Gastroesophageal sphincter (tissue), 4 donors: ENCODE results near the gene FRRS1. TPM values are rescaled to one million over a fixed set of nuclear protein-coding genes. Genes with fewer than 3 reads are reported as not detected.

Source experiments
- ATAC-seq: fragments of 150-250 bp; one replicate; pipeline ENCODE4 v1.9.1; 2016; ENCODE audit warnings: mild to moderate bottlenecking, moderate library complexity
- H3K27ac ChIP-seq, 4 donors: fragments of 200-600 bp; sonication (generic) in 3 of 4; 1 replicate in 3 of 4; 2 replicates in 1 of 4; pipeline ENCODE4 v1.5.1; 2016 to 2019
- H3K27me3 ChIP-seq: fragments of 200-600 bp; sonication (generic); one replicate; pipeline ENCODE4 v1.5.1; 2019
- H3K36me3 ChIP-seq, 2 donors: fragments of 200-600 bp; sonication (generic); one replicate each; pipeline ENCODE4 v1.5.1; 2019; ENCODE audit warnings: control low read depth in 1 of 2
- H3K4me1 ChIP-seq, 3 donors: fragments of 200-600 bp; sonication (generic); 1 replicate in 2 of 3; 2 replicates in 1 of 3; pipeline ENCODE4 v1.5.1; 2016 to 2019; ENCODE audit warnings: control low read depth in 2 of 3
- H3K4me3 ChIP-seq, 2 donors: fragments of 200-600 bp; sonication (generic); one replicate each; pipeline ENCODE4 v1.5.1; 2019; ENCODE audit warnings: mild to moderate bottlenecking in 1 of 2, moderate library complexity in 1 of 2
- H3K9me3 ChIP-seq, 3 donors: fragments of 200-600 bp; sonication (generic); one replicate each; pipeline ENCODE4 v1.5.1; 2017 to 2019; ENCODE audit warnings: control low read depth in 2 of 3
- CTCF ChIP-seq, 4 experiments: fragments of 200-600 bp in 2 of 4; fragments of 450-650 bp in 2 of 4; sonication (generic) in 1 of 4; IDR thresholded peaks; one replicate each; pipeline ENCODE4 v1.5.1; 2017 to 2019; ENCODE audit warnings: antibody characterized with exemption in 4 of 4, mild to moderate bottlenecking in 2 of 4, moderate library complexity in 2 of 4
- EP300 ChIP-seq: sonication (generic); formaldehyde crosslinking; IDR thresholded peaks from one replicate; pipeline ENCODE4 v1.6.1; 2017; ENCODE audit warnings: antibody characterized with exemption, mild to moderate bottlenecking
- POLR2A ChIP-seq, 2 donors: fragments of 450-650 bp; IDR thresholded peaks; one replicate each; pipeline ENCODE4 v1.6.1; 2017; ENCODE audit warnings: antibody characterized with exemption in 2 of 2, mild to moderate bottlenecking in 2 of 2, moderate library complexity in 1 of 2
- POLR2AphosphoS5 ChIP-seq: sonication (generic); formaldehyde crosslinking; IDR thresholded peaks from one replicate; pipeline ENCODE4 v1.6.1; 2017; ENCODE audit warnings: antibody characterized with exemption
- WGBS, 2 donors: methylation state at CpG; one replicate each; pipeline ENCODE4 v1.1.5; 2018; ENCODE audit warnings: low coverage in 1 of 2; 5-methylcytosine and 5-hydroxymethylcytosine counted together
- total RNA-seq, 4 donors: library from RNA; depleted of rRNA; stranded (reverse); fragments of >200 nt; gene quantifications; one replicate each; pipeline ENCODE4 v1.1.0, GENCODE V29; 2016

Gene FRRS1
- total RNA-seq, 4 donors from 2014 or later, result 2.5 to 5.3 (median 3.1) TPM

- no peak for ATAC-seq
- H3K36me3 ChIP-seq, result peaks cover 0 to 13% of the 10 kb centered on the region in 2 donors
- no peaks in the 10 kb centered on the region for H3K9me3 ChIP-seq
- no peak overlapping the region for H3K27ac ChIP-seq
- H3K27me3 ChIP-seq, result no peaks in the 10 kb centered on the region
- no peaks in the 10 kb centered on the region for H3K4me1 ChIP-seq
- 83 to 88% methylated on average over 2 of the region's 2 CpGs for WGBS, 2 donors
- no peak for TF ChIP-seq CTCF (IDR thresholded peaks at IDR 0.05)
- no peak for TF ChIP-seq EP300
- TF ChIP-seq POLR2AphosphoS5, result no peak
- TF ChIP-seq POLR2A (IDR thresholded peaks at IDR 0.05), result no peak
- H3K4me3 ChIP-seq, result no peak overlapping the region
Observed at GRCh38 chr1:99749504-99750347, 16.7 kb downstream of the FRRS1 start.

- peaks cover 0 to 13% of the 10 kb centered on the region in 2 donors for H3K36me3 ChIP-seq
- H3K27ac ChIP-seq, result no peak overlapping the region
- H3K9me3 ChIP-seq, result no peaks in the 10 kb centered on the region
- H3K4me1 ChIP-seq, result no peaks in the 10 kb centered on the region
- H3K27me3 ChIP-seq, result no peaks in the 10 kb centered on the region
- no peak overlapping the region for H3K4me3 ChIP-seq
- ATAC-seq, result no peak
- 58 to 79% methylated on average over 2 of the region's 2 CpGs for WGBS, 2 donors
- no peak for TF ChIP-seq CTCF (IDR thresholded peaks at IDR 0.05)
Observed at GRCh38 chr1:99748419-99748818, 18.0 kb downstream of the FRRS1 start.

- 79% methylated on average over 2 of the region's 2 CpGs; no CpG with 5 or more reads in 1 of the 2 donors for WGBS, 2 donors
- no peak overlapping the region for H3K27ac ChIP-seq
Observed at GRCh38 chr1:99745684-99746083, 20.8 kb downstream of the FRRS1 start.

GRCh38 chr1:99745061-99745460 is 21.4 kb downstream of the FRRS1 start:
- Histone ChIP-seq H3K36me3 (peaks cover 0 to 23% of the 10 kb centered on the region in 2 donors), H3K27ac (no peak overlapping the region), H3K9me3 (no peaks in the 10 kb centered on the region), H3K27me3 (no peaks in the 10 kb centered on the region), H3K4me1 (no peaks in the 10 kb centered on the region), H3K4me3 (no peak overlapping the region)
- ATAC-seq, result no peak
- TF ChIP-seq CTCF (IDR thresholded peaks at IDR 0.05) (no peak), POLR2A (IDR thresholded peaks at IDR 0.05) (no peak), EP300 (no peak)
- 54 to 86% methylated on average over 2 to 6 of the region's 7 CpGs for WGBS, 2 donors

More at GRCh38 chr1:99745684-99746083, 20.8 kb downstream of the FRRS1 start:
- no peaks in the 10 kb centered on the region for H3K9me3 ChIP-seq
- H3K36me3 ChIP-seq, result peaks cover 0 to 23% of the 10 kb centered on the region in 2 donors
- ATAC-seq, result no peak
- no peaks in the 10 kb centered on the region for H3K4me1 ChIP-seq
- H3K27me3 ChIP-seq, result no peaks in the 10 kb centered on the region
- TF ChIP-seq POLR2A (IDR thresholded peaks at IDR 0.05) (no peak), EP300 (no peak), POLR2AphosphoS5 (no peak), CTCF (IDR thresholded peaks at IDR 0.05) (no peak)
- H3K4me3 ChIP-seq, result no peak overlapping the region

- Histone ChIP-seq H3K27me3 (no peaks in the 10 kb centered on the region), H3K4me3 (no peak overlapping the region), H3K9me3 (no peaks in the 10 kb centered on the region), H3K4me1 (peaks cover 0 to 6% (median 0%) of the 10 kb centered on the region in 3 donors), H3K36me3 (peaks cover 0 to 13% of the 10 kb centered on the region in 2 donors), H3K27ac (no peak overlapping the region)
- ATAC-seq, result no peak
- WGBS, 2 donors, result 63 to 73% methylated on average over 1 of the region's 1 CpG
- no peak for TF ChIP-seq CTCF (IDR thresholded peaks at IDR 0.05)
- no peak for TF ChIP-seq POLR2AphosphoS5
- TF ChIP-seq POLR2A (IDR thresholded peaks at IDR 0.05), result no peak
- TF ChIP-seq EP300, result no peak
Observed at GRCh38 chr1:99740141-99740540, 26.3 kb downstream of the FRRS1 start.
